HG02885 (cell line): ENCODE data around the gene ADCYAP1.
"Not testable (repeated sequence)": the region's sequence is repeated elsewhere in the genome, so short reads cannot be mapped to it uniquely, and the experiment has no call there.

Experiments used
- ATAC-seq: cut with Tn5 transposase; IDR thresholded peaks from one replicate; pipeline ENCODE4 v1.9.1; 2021; ENCODE audit warnings: mild to moderate bottlenecking; ENCODE audit not compliant: unreplicated experiment, poor library complexity

Gene ADCYAP1

GRCh38 chr18:904218-905090 is at the start of gene ADCYAP1:
Gene ADCYAP1 (plus strand): TSS chr18:904871. CDS start chr18:905387, 516 bp downstream.
- no peak for ATAC-seq

DNA sequence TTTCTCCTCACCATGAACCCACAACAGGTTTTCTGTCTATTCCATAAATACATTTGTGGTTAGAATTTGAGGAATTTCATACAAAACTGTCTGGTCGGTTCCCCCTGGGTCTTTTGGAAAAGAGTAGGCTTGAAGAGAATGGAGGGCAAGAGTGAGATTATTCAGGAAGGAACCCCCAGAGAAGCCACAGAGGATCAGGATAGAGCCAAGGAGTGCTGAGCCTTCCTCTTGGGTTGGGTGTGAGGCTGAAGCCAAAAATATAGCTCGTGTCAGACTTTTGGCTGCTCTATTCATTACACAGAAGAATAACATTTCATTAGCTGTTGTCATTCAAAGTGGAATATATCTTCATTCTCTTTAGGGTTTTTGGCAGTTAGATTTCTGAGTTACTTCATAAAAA is 46.7 kb upstream of the ADCYAP1 start:
- ATAC-seq: no peak

DNA sequence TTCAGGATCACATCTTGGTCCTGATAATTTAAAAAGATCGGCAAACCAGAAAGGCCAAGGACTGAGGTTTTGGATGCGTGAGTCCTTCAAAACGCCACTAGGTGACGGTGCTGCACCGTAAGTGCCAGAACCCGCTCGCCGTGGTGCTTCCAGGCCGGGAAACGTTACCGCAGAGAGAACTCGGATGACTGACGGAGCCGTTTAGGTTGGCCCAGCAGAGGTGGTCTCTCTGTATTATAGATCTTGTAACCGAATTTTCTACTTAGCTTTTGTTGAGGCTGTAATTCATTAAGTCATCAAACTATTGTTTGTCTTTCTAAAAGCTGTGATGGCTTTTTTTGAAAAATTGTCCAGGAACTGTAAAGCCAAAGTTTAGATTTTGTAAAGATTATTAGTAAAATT is 39.8 kb upstream of the ADCYAP1 start:
- peak; percentile 96 for ATAC-seq

- ATAC-seq: no peak
Measured at GRCh38 chr18:867257-867656, 37.4 kb upstream of the ADCYAP1 start.

DNA sequence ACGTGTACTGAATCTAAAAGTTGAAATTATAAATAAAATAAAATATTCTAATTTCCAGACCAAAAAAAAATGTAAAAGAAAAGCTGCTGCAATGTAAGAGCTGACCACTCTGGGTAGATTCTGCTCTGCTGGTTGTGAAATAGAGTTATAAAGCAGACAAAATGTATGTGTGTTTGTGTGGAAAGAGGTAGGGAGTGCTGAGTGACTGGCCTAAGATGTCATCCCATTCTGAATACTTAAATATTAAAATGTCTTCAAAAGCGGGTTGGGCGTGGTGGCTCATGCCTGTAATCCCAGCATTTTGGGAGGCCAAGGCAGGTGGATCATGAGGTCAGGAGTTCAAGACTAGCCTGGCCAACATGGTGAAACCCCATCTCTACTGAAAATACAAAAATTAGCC is 31.2 kb upstream of the ADCYAP1 start:
- not testable (repeated sequence) for ATAC-seq

- no peak for ATAC-seq
Measured at GRCh38 chr18:875912-876311, 28.8 kb upstream of the ADCYAP1 start.

- ATAC-seq: no peak
Measured at GRCh38 chr18:877238-877637, 27.4 kb upstream of the ADCYAP1 start.

GRCh38 chr18:886076-886475 is 18.6 kb upstream of the ADCYAP1 start:
- no peak for ATAC-seq

DNA sequence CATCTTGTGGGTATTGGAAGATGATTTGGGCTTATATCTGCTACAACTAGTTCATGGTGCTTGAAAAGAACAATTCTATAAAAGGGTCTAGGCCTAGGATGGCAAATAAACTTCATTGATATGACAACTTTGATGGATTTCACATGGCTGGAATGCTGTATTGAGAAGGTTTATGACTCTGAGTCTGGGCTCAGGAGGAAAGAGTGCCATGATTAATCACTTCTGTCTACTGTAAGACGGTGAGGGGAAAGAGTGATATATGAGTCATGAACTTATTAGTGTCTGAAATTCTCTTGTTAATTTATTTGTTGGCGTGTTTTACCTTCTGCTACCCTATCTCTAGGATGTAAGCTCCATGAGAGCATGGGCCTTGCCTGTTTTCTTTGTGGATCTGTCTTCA is 17.0 kb upstream of the ADCYAP1 start:
- ATAC-seq: no peak

GRCh38 chr18:892316-892715 is 12.4 kb upstream of the ADCYAP1 start:
- ATAC-seq: no peak

GRCh38 chr18:896315-896714 is 8.4 kb upstream of the ADCYAP1 start:
- ATAC-seq: no peak

GRCh38 chr18:901761-902160 is 2.9 kb upstream of the ADCYAP1 start:
- no peak for ATAC-seq

DNA sequence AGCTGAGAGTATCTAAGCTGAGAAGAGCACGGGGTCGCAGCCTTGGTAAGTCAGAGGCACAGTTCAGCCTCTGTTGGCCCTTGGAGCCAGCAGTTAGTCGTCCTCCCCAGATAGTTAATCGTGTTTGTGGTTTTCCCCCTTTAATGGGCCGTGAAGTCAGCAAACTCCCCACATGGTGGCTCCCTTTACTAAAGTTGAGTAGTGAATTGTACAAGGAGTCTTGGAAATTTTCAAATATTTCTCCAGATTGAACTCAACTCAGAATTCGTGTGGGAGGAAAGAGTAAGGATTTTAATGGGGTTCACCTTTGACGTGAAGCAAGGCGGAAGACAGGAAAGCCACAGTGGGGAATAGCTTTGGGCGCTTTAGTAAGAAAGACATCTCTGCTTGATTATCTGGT is 2.4 kb upstream of the ADCYAP1 start:
- no peak for ATAC-seq

DNA sequence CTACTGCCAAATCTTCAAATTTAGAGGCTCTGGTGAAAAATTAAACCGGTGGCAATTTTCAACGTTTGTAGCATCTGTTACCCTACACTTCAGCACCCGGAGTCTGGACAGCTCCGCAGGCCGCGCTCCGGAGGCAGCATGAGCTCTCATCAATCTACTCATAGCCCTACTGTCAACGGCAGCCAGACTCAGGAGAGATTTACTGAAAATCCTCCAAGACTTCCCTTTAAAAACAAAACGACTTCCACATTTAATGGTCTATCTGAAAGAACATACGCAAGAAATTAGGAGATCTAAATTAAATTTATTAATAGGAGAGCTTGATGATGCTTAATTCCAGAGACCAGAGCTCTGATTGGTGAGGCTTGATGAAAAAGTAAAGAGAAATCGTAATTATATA is 970 bp upstream of the ADCYAP1 start:
- ATAC-seq: no peak

GRCh38 chr18:905307-905947 is 756 bp downstream of the ADCYAP1 start:
- no peak for ATAC-seq

DNA sequence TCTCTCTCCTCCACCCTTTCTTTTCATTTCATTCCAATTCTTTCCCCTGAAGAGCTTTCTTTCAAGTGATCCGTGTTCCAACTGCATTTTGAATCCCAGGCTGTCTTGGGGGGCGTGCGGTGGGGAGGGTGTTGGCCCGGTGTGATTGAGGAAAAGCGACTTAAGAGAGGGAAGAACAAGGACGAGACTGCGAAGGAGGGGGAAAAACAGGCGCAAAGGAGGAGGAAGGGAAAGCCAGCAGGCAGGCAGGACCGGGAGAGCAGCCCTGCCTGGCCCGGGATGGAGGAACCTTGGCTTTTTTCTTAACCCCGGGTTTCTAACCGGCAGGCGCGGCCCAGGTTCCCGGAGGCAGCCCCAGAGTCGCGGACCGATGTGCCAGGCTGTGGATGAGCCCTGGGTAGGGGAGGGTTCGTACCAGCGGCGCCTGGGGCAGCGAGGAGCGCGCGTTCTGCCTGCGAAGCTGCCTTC is 1.3 kb downstream of the ADCYAP1 start:
- no peak for ATAC-seq

DNA sequence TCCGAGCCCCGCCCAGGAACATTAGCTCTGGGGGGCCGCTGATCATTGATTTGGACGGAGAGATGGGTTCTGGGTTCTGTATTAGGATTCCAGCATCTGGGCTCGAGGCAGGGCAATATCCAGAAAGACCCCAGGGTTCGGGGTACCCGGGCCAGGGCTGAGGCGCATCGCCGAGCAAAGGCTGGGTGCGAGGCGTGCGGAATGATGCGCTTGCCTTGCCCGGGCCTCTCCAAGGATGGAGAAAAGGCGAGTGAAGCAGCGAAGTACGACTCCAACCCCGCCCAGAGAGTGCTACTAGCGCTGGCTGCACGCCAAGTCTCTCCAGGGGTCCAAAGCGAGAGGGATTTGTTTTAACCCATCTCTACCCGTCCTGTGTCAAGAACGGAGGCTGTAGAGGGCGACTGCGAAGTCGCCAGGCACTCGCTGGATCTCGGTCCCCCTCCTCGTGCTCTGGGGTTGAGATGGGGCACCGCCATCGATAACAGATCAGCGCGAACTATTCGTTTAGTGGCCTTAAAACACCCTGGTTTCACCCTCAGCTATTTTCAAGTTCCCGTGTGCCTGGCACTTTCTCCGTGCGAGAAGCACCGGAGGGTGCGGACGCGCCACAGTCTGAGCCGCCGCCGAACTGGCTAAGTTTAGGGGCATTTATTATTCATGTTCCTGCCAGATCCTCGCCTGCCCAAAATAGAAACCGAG is 1.9 kb downstream of the ADCYAP1 start:
- no peak for ATAC-seq

GRCh38 chr18:907115-907884 is 2.6 kb downstream of the ADCYAP1 start:
- ATAC-seq: no peak

DNA sequence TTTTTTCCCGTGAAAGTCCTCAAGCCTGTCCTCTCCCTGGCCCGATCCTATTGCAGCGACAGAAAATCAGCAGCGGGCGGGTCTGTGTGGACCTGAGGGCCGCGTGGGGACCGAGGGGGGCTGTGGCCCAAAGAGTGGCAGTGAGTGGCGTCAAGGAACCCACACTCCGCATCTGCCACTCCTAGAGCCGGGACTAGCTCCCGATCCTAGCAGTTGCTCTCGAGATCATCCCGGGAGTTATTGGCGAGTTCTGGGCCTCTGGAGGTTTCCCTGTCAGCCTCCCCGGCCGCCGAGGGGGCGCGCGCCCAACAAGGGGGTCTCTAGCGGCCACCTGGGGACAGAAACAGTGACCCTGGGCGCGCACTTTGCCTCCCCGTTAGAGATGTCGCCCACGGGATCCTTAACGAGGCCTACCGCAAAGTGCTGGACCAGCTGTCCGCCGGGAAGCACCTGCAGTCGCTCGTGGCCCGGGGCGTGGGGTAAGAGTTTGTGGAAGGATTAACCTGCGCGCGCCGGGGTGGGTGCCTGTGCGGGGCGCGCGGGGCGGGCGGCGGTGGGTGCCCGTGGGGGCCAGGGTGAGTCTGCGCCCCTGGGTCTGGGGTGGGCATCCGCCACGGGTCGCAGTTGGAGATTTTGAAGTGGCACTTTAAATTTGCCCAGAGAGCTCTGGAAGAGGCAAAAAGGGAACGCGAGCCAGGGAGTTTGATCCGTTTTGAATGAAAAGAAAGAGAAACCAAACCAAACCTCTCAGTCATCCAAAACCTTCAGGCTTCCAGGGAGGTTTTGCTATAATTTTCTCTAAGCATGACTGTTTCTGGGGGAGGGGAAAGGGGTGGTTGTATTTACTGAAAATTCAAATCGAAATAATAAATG is 3.5 kb downstream of the ADCYAP1 start:
- ATAC-seq: no peak
